Peyer's patch (tissue), 4 donors: ENCODE data around the gene NTMT2. TPM values are rescaled to one million over a fixed set of nuclear protein-coding genes. Genes with fewer than 3 reads are reported as not detected.
"Not testable (repeated sequence)": the region's sequence is repeated elsewhere in the genome, so short reads cannot be mapped to it uniquely, and the experiment has no call there.

ENCODE experiments used
- DNase-seq, 3 donors: peaks; one replicate each; pipeline ENCODE4 v3.0.0-alpha.2; 2017 to 2019
- H3K27ac ChIP-seq, 4 donors: fragments of 200-600 bp; sonication (generic); one replicate each; pipeline ENCODE4 v1.5.1; 2016 to 2019
- H3K27me3 ChIP-seq, 2 donors: fragments of 200-600 bp; sonication (generic); one replicate each; pipeline ENCODE4 v1.5.1; 2019
- H3K36me3 ChIP-seq, 3 donors: fragments of 200-600 bp; sonication (generic); one replicate each; pipeline ENCODE4 v1.5.1; 2016 to 2019
- H3K4me1 ChIP-seq, 4 donors: fragments of 200-600 bp; sonication (generic); one replicate each; pipeline ENCODE4 v1.5.1; 2016 to 2019
- H3K4me3 ChIP-seq, 4 donors: fragments of 200-600 bp; sonication (generic); 1 replicate in 3 of 4; 2 replicates in 1 of 4; pipeline ENCODE4 v1.5.1; 2016 to 2019; ENCODE audit warnings: mild to moderate bottlenecking in 1 of 4
- H3K9me3 ChIP-seq, 4 donors: fragments of 200-600 bp; sonication (generic); one replicate each; pipeline ENCODE4 v1.5.1; 2016 to 2019; ENCODE audit warnings: mild to moderate bottlenecking in 1 of 4
- CTCF ChIP-seq, 6 experiments: fragments of 450-650 bp in 4 of 6; fragments of 200-600 bp in 2 of 6; sonication (generic) in 1 of 6; IDR thresholded peaks; one replicate each; pipeline ENCODE4 v1.5.1; 2017 to 2019; ENCODE audit warnings: antibody characterized with exemption in 6 of 6, mild to moderate bottlenecking in 3 of 6, moderate library complexity in 1 of 6
- POLR2A ChIP-seq, 2 donors: fragments of 450-650 bp; IDR thresholded peaks; one replicate each; pipeline ENCODE4 v1.5.1; 2017; ENCODE audit warnings: antibody characterized with exemption in 2 of 2, mild to moderate bottlenecking in 2 of 2, moderate library complexity in 2 of 2
- total RNA-seq, 4 donors: library from RNA; depleted of rRNA; stranded (reverse); fragments of >200 nt; gene quantifications; one replicate each; pipeline ENCODE4 v1.1.0, GENCODE V29; 2016

The NTMT2 gene
- total RNA-seq, 4 donors from 2014 or later: not detected

GRCh38 chr1:170157820-170158219 lies 12.1 kb downstream of the NTMT2 start:
- Histone ChIP-seq H3K4me1 (no peaks in the 10 kb centered on the region), H3K4me3 (no peak overlapping the region), H3K9me3 (no peaks in the 10 kb centered on the region), H3K36me3 (no peaks in the 10 kb centered on the region), H3K27ac (no peak overlapping the region), H3K27me3 (no peaks in the 10 kb centered on the region)
- no peak for DNase-seq
- TF ChIP-seq CTCF (IDR thresholded peaks at IDR 0.05): no peak
- TF ChIP-seq POLR2A (IDR thresholded peaks at IDR 0.05): no peak

GRCh38 chr1:170162459-170163246 lies 16.9 kb downstream of the NTMT2 start:
- no peaks in the 10 kb centered on the region for H3K36me3 ChIP-seq
- H3K4me1 ChIP-seq: no peaks in the 10 kb centered on the region
- TF ChIP-seq CTCF (IDR thresholded peaks at IDR 0.05) (no peak), POLR2A (IDR thresholded peaks at IDR 0.05) (no peak)
- no peaks in the 10 kb centered on the region for H3K27me3 ChIP-seq
- no peaks in the 10 kb centered on the region for H3K9me3 ChIP-seq
- no peak for DNase-seq
- no peak overlapping the region for H3K27ac ChIP-seq
- H3K4me3 ChIP-seq: no peak overlapping the region

- H3K4me3 ChIP-seq: no peak overlapping the region
- no peak for DNase-seq
- no peaks in the 10 kb centered on the region for H3K36me3 ChIP-seq
- TF ChIP-seq POLR2A (IDR thresholded peaks at IDR 0.05): no peak
- no peak for TF ChIP-seq CTCF (IDR thresholded peaks at IDR 0.05)
- H3K27me3 ChIP-seq: no peaks in the 10 kb centered on the region
- H3K27ac ChIP-seq: no peak overlapping the region
- no peaks in the 10 kb centered on the region for H3K4me1 ChIP-seq
- H3K9me3 ChIP-seq: no peaks in the 10 kb centered on the region
Measured at GRCh38 chr1:170164103-170164763, 18.5 kb downstream of the NTMT2 start.

- Histone ChIP-seq H3K9me3 (no peaks in the 10 kb centered on the region), H3K27me3 (no peaks in the 10 kb centered on the region), H3K4me3 (no peak overlapping the region), H3K36me3 (no peaks in the 10 kb centered on the region), H3K27ac (no peak overlapping the region), H3K4me1 (no peaks in the 10 kb centered on the region)
- DNase-seq: no peak
- TF ChIP-seq POLR2A (IDR thresholded peaks at IDR 0.05): no peak
- no peak for TF ChIP-seq CTCF (IDR thresholded peaks at IDR 0.05)
Measured at GRCh38 chr1:170166518-170167180, 20.9 kb downstream of the NTMT2 start.

GRCh38 chr1:170168265-170168664 lies 22.5 kb downstream of the NTMT2 start:
- no peak for DNase-seq
- Histone ChIP-seq H3K4me1 (no peaks in the 10 kb centered on the region), H3K27ac (no peak overlapping the region), H3K36me3 (no peaks in the 10 kb centered on the region), H3K9me3 (no peaks in the 10 kb centered on the region), H3K4me3 (no peak overlapping the region), H3K27me3 (no peaks in the 10 kb centered on the region)
- TF ChIP-seq POLR2A (IDR thresholded peaks at IDR 0.05) (no peak), CTCF (IDR thresholded peaks at IDR 0.05) (no peak)

- H3K36me3 ChIP-seq, DNase-seq, H3K4me3 ChIP-seq, H3K4me1 ChIP-seq, H3K27ac ChIP-seq, H3K9me3 ChIP-seq, H3K27me3 ChIP-seq: not testable (repeated sequence)
Measured at GRCh38 chr1:170170513-170170912, 24.8 kb downstream of the NTMT2 start.
